H9 (cell line): Measurements from ENCODE around the gene BNIP5. TPM values are rescaled to one million over a fixed set of nuclear protein-coding genes. Genes with fewer than 3 reads are reported as not detected.

ENCODE experiments used
- DNase-seq: peaks from one replicate; pipeline ENCODE4 v3.0.0-alpha.2; 2017
- H2AFZ ChIP-seq: one replicate; pipeline ENCODE4 v1.6.1; 2013; ENCODE audit warnings: mild to moderate bottlenecking, low read length, control low read depth, moderate library complexity
- H2AK5ac ChIP-seq: 2 replicates; pipeline ENCODE4 v1.6.1; 2013; ENCODE audit warnings: low read length, control low read depth, mixed read lengths; ENCODE audit not compliant: insufficient read length
- H2BK120ac ChIP-seq: one replicate; pipeline ENCODE4 v1.6.1; 2013; ENCODE audit warnings: low read depth, mild to moderate bottlenecking, low read length, control low read depth, inconsistent platforms; ENCODE audit not compliant: poor library complexity, severe bottlenecking
- H2BK12ac ChIP-seq: 2 replicates; pipeline ENCODE4 v1.6.1; 2013; ENCODE audit warnings: low read length, control low read depth, mixed read lengths, low read depth; ENCODE audit not compliant: insufficient read length
- H2BK15ac ChIP-seq: 2 replicates; pipeline ENCODE4 v1.6.1; 2013; ENCODE audit warnings: low read depth, low read length, control low read depth
- H2BK20ac ChIP-seq: one replicate; pipeline ENCODE4 v1.6.1; 2013; ENCODE audit warnings: low read depth, mild to moderate bottlenecking, low read length, control low read depth, inconsistent platforms; ENCODE audit not compliant: poor library complexity, severe bottlenecking
- H2BK5ac ChIP-seq: 2 replicates; pipeline ENCODE4 v1.6.1; 2013; ENCODE audit warnings: low read length, control low read depth, mixed read lengths; ENCODE audit not compliant: insufficient read length
- H3K14ac ChIP-seq: 2 replicates; pipeline ENCODE4 v1.6.1; 2013; ENCODE audit warnings: low read length, control low read depth; ENCODE audit not compliant: insufficient read depth
- H3K18ac ChIP-seq: 2 replicates; pipeline ENCODE4 v1.6.1; 2013; ENCODE audit warnings: low read depth, mild to moderate bottlenecking, mixed read lengths, low read length, control low read depth; ENCODE audit not compliant: insufficient read length
- H3K23ac ChIP-seq: 2 replicates; pipeline ENCODE4 v1.6.1; 2013; ENCODE audit warnings: low read length, control low read depth, mixed read lengths, low read depth; ENCODE audit not compliant: insufficient read length
- H3K23me2 ChIP-seq: 2 replicates; pipeline ENCODE4 v1.6.1; 2013; ENCODE audit warnings: low read depth, mild to moderate bottlenecking, mixed read lengths, low read length, control low read depth; ENCODE audit not compliant: insufficient read length, poor library complexity, severe bottlenecking
- H3K27ac ChIP-seq: 2 replicates; pipeline ENCODE4 v1.5.1; 2013; ENCODE audit warnings: low read length, control low read depth, mixed read lengths, low read depth; ENCODE audit not compliant: insufficient read length
- H3K27me3 ChIP-seq: 2 replicates; pipeline ENCODE4 v1.6.1; 2013; ENCODE audit warnings: low read length, control low read depth, inconsistent platforms; ENCODE audit not compliant: insufficient read depth
- H3K4ac ChIP-seq: 2 replicates; pipeline ENCODE4 v1.6.1; 2013; ENCODE audit warnings: low read depth, mild to moderate bottlenecking, control low read depth, inconsistent platforms, low read length, moderate library complexity
- H3K4me1 ChIP-seq: 2 replicates; pipeline ENCODE4 v1.6.1; 2013; ENCODE audit warnings: low read length, control low read depth, inconsistent platforms; ENCODE audit not compliant: insufficient read depth
- H3K4me2 ChIP-seq: 2 replicates; pipeline ENCODE4 v1.6.1; 2013; ENCODE audit warnings: low read length, control low read depth, mixed read lengths; ENCODE audit not compliant: insufficient read length, insufficient read depth
- H3K56ac ChIP-seq: 2 replicates; pipeline ENCODE4 v1.6.1; 2013; ENCODE audit warnings: low read depth, mild to moderate bottlenecking, mixed read lengths, low read length, control low read depth; ENCODE audit not compliant: insufficient read length
- H3K79me1 ChIP-seq: 2 replicates; pipeline ENCODE4 v1.6.1; 2013; ENCODE audit warnings: low read depth, mild to moderate bottlenecking, moderate library complexity, low read length, control low read depth, inconsistent platforms; ENCODE audit not compliant: insufficient read depth, poor library complexity, severe bottlenecking
- H3K79me2 ChIP-seq: 2 replicates; pipeline ENCODE4 v1.6.1; 2013; ENCODE audit warnings: low read length, control low read depth, inconsistent platforms; ENCODE audit not compliant: insufficient read depth
- H3K9ac ChIP-seq: 2 replicates; pipeline ENCODE4 v1.6.1; 2013; ENCODE audit warnings: low read length, control low read depth, mixed read lengths; ENCODE audit not compliant: insufficient read length; ENCODE audit errors: extremely low read depth
- H3K9me3 ChIP-seq: one replicate; pipeline ENCODE4 v1.6.1; 2013; ENCODE audit warnings: low read depth, low read length, inconsistent platforms; ENCODE audit not compliant: control insufficient read depth
- H3T11ph ChIP-seq: one replicate; pipeline ENCODE4 v1.6.1; 2013; ENCODE audit warnings: mild to moderate bottlenecking, low read length, control low read depth, inconsistent platforms
- H4K20me1 ChIP-seq: one replicate; pipeline ENCODE4 v1.6.1; 2013; ENCODE audit not compliant: control insufficient read depth, insufficient read length, insufficient read depth
- H4K5ac ChIP-seq: 2 replicates; pipeline ENCODE4 v1.6.1; 2013; ENCODE audit warnings: low read depth, mild to moderate bottlenecking, mixed read lengths, low read length, control low read depth; ENCODE audit not compliant: insufficient read length
- H4K8ac ChIP-seq: replicated peaks from 2 replicates; pipeline ENCODE4 v1.6.1; 2013; ENCODE audit warnings: low read length, control low read depth, mixed read lengths, low read depth; ENCODE audit not compliant: insufficient read length
- H4K91ac ChIP-seq: 2 replicates; pipeline ENCODE4 v1.6.1; 2013; ENCODE audit warnings: low read depth, mild to moderate bottlenecking, moderate library complexity, mixed read lengths, low read length, control low read depth; ENCODE audit not compliant: insufficient read length
- H3K27ac Mint-ChIP-seq, 3 experiments: 2 replicates in 2 of 3; 3 replicates in 1 of 3; pipeline ENCODE4 v1.8.0; 2020 to 2021; ENCODE audit warnings: mixed read lengths in 3 of 3, mild to moderate bottlenecking in 1 of 3, moderate library complexity in 1 of 3
- H3K27me3 Mint-ChIP-seq: 2 replicates; pipeline ENCODE4 v1.8.0; 2021; ENCODE audit warnings: low read depth, mild to moderate bottlenecking, moderate library complexity, mixed read lengths
- H3K36me3 Mint-ChIP-seq, 3 experiments: 2 replicates in 2 of 3; 3 replicates in 1 of 3; pipeline ENCODE4 v1.8.0; 2020 to 2021; ENCODE audit warnings: low read depth in 3 of 3, mixed read lengths in 3 of 3; ENCODE audit not compliant: insufficient read depth in 1 of 3
- H3K4me1 Mint-ChIP-seq, 2 experiments: 2 replicates each; pipeline ENCODE4 v1.8.0; 2020; ENCODE audit warnings: mixed read lengths in 2 of 2
- H3K4me3 Mint-ChIP-seq, 2 experiments: 2 replicates in 1 of 2; 3 replicates in 1 of 2; pipeline ENCODE4 v1.8.0; 2020 to 2021; ENCODE audit warnings: mild to moderate bottlenecking in 2 of 2, mixed read lengths in 2 of 2, moderate library complexity in 1 of 2
- H3K9me3 Mint-ChIP-seq, 2 experiments: 2 replicates in 1 of 2; 3 replicates in 1 of 2; pipeline ENCODE4 v1.8.0; 2020; ENCODE audit warnings: mild to moderate bottlenecking in 2 of 2, mixed read lengths in 2 of 2, moderate library complexity in 1 of 2
- CTCF ChIP-seq: fragments of 200-600 bp; sonication (generic); conservative IDR thresholded peaks from 3 replicates; pipeline ENCODE4 v1.8.0; 2021; ENCODE audit warnings: antibody characterized with exemption, mild to moderate bottlenecking
- WGBS: extraction: QIAGEN DNeasy Blood & Tissue Kit; methylation state at CpG from one replicate; pipeline ENCODE4 v1.1.7; 2013; ENCODE audit warnings: missing lambda C conversion rate, low lambda C conversion rate, mixed read lengths; ENCODE audit not compliant: insufficient read length; ENCODE audit errors: extremely low coverage; 5-methylcytosine and 5-hydroxymethylcytosine counted together
- total RNA-seq: library from RNA; stranded (reverse); gene quantifications from 2 replicates; pipeline ENCODE4 v1.2.1, GENCODE V29; 2021

BNIP5 gene
- total RNA-seq, 1 experiment from 2014 or later = not detected

GRCh38 chr6:36276581-36277536, 59.8 kb downstream of the BNIP5 start:
- H3K4me1 ChIP-seq = no peaks in the 10 kb centered on the region
- no peak overlapping the region for H2BK15ac ChIP-seq
- H3K23ac ChIP-seq = no peak overlapping the region
- H3K79me2 ChIP-seq = no peaks in the 10 kb centered on the region
- no peak for TF ChIP-seq CTCF
- H4K91ac ChIP-seq = no peak overlapping the region
- H3K18ac ChIP-seq = no peak overlapping the region
- H3K56ac ChIP-seq = no peak overlapping the region
- no peaks in the 10 kb centered on the region for H3K9me3 ChIP-seq
- Mint-ChIP-seq H3K4me1 (peaks cover 0 to 5% of the 10 kb centered on the region in 2 experiments; a peak in 2 of 4 replicates), H3K27me3 (peaks cover 6% of the 10 kb centered on the region), H3K4me3 (no peak overlapping the region), H3K9me3 (no peaks in the 10 kb centered on the region; a peak in 1 of 5 replicates), H3K27ac (no peak overlapping the region), H3K36me3 (no peaks in the 10 kb centered on the region)
- H2AFZ ChIP-seq = no peak overlapping the region
- no peak overlapping the region for H2AK5ac ChIP-seq
- no peak overlapping the region for H3K27ac ChIP-seq
- H2BK120ac ChIP-seq = no peak overlapping the region
- H2BK12ac ChIP-seq = no peak overlapping the region
- H4K8ac ChIP-seq = no peak overlapping the region
- no peak overlapping the region for H2BK20ac ChIP-seq
- no peak overlapping the region for H3T11ph ChIP-seq
- WGBS = no CpG with 5 or more reads among the region's 13 CpGs
- no peaks in the 10 kb centered on the region; the same call in 1 of the 2 replicates for H3K27me3 ChIP-seq
- H3K14ac ChIP-seq = no peak overlapping the region
- no peaks in the 10 kb centered on the region for H3K23me2 ChIP-seq
- H3K4me2 ChIP-seq = no peak overlapping the region
- no peak overlapping the region for H3K9ac ChIP-seq
- H4K20me1 ChIP-seq = no peaks in the 10 kb centered on the region
- no peak overlapping the region for H3K4ac ChIP-seq
- H4K5ac ChIP-seq = no peak overlapping the region
- no peaks in the 10 kb centered on the region for H3K79me1 ChIP-seq
- H2BK5ac ChIP-seq = no peak overlapping the region
- DNase-seq = no peak
